HepG2 (cell line): ENCODE results near the gene PARN. TPM values are rescaled to one million over a fixed set of nuclear protein-coding genes. Genes with fewer than 3 reads are reported as not detected.

Source experiments
- ATAC-seq: fragments of 200-7000 bp; cut with Tn5 transposase; 3 replicates; pipeline ENCODE4 v1.9.1; 2020; ENCODE audit warnings: mild to moderate bottlenecking, moderate library complexity
- BruUV-seq: library from RNA; stranded (reverse); fragments of 400-500 nt; replicated peaks from 2 replicates; lab custom pipeline; 2021; lab: Mats Ljungman, UMichigan
- CTCF ChIA-PET: fragments of 300-600 bp; formaldehyde crosslinking; extraction: SDS; loops from one replicate; lab custom pipeline; 2021; ENCODE audit warnings: low total read pairs, inconsistent platforms, low intra/inter-chr PET ratio; lab: Yijun Ruan, JAX
- POLR2A ChIA-PET: fragments of 350-600 bp; sonication (Branson Sonifier 250); formaldehyde crosslinking; loops from one replicate; lab custom pipeline; 2020; ENCODE audit warnings: antibody characterized with exemption, inconsistent platforms; lab: Yijun Ruan, JAX
- DNase-seq: peaks from one replicate; pipeline ENCODE4 v3.0.0-alpha.2; 2015; ENCODE audit warnings: low spot score
- FAIRE-seq: peaks from 3 replicates; lab custom pipeline; 2011; peaks lifted over from hg19 to GRCh38; lab: Jason Lieb, UNC
- H2AFZ ChIP-seq: one replicate; pipeline ENCODE4 v1.6.1; 2011; ENCODE audit warnings: low read length, inconsistent platforms
- H3K27ac ChIP-seq: fragments of 300-600 bp; 3 replicates; pipeline ENCODE4 v1.8.0; 2011; ENCODE audit warnings: mixed run types, mild to moderate bottlenecking, mixed read lengths, low read length, inconsistent platforms; ENCODE audit not compliant: insufficient read depth; ENCODE audit errors: extremely low read length
- H3K27me3 ChIP-seq, 2 experiments: fragments of 200-600 bp in 1 of 2; 2 replicates in 1 of 2; 3 replicates in 1 of 2; pipeline versions ENCODE4 v1.6.0 to v1.8.0; 2011; ENCODE audit warnings: low read length in 2 of 2, mild to moderate bottlenecking in 2 of 2, moderate library complexity in 2 of 2, inconsistent platforms in 1 of 2; ENCODE audit not compliant: insufficient read depth in 2 of 2, control insufficient read depth in 1 of 2
- H3K36me3 ChIP-seq, 2 experiments: fragments of 200-600 bp in 1 of 2; replicated peaks in 1 of 2; 2 replicates in 1 of 2; 3 replicates in 1 of 2; pipeline versions ENCODE4 v1.5.1 to v1.8.0; 2011; ENCODE audit warnings: low read length in 2 of 2, inconsistent platforms in 1 of 2; ENCODE audit not compliant: insufficient read depth in 2 of 2, control insufficient read depth in 1 of 2
- H3K4me1 ChIP-seq: 2 replicates; pipeline ENCODE4 v1.5.1; 2012; ENCODE audit warnings: low read length, inconsistent platforms; ENCODE audit not compliant: insufficient read depth
- H3K4me2 ChIP-seq: 2 replicates; pipeline ENCODE4 v1.6.0; 2011; ENCODE audit warnings: low read depth, low read length, inconsistent platforms
- H3K4me3 ChIP-seq, 3 experiments: fragments of 200-600 bp in 1 of 3; sonication (generic), shearing (Covaris generic) in 1 of 3; replicated peaks in 1 of 3; 2 replicates each; pipeline ENCODE4 v1.5.1; 2011 to 2016; ENCODE audit warnings: low read length in 3 of 3, inconsistent platforms in 2 of 3, low read depth in 2 of 3, mild to moderate bottlenecking in 2 of 3, control low read depth in 1 of 3, mixed read lengths in 1 of 3; ENCODE audit not compliant: insufficient read depth in 1 of 3
- H3K79me2 ChIP-seq: one replicate; pipeline ENCODE4 v1.6.1; 2011; ENCODE audit warnings: low read length, inconsistent platforms; ENCODE audit not compliant: insufficient read depth
- H3K9ac ChIP-seq: 2 replicates; pipeline ENCODE4 v1.6.0; 2011; ENCODE audit warnings: mild to moderate bottlenecking, low read depth, low read length, inconsistent platforms; ENCODE audit not compliant: insufficient read depth
- H3K9me3 ChIP-seq: 2 replicates; pipeline ENCODE4 v1.5.1; 2012; ENCODE audit warnings: mild to moderate bottlenecking, low read length
- H4K20me1 ChIP-seq: 2 replicates; pipeline ENCODE4 v1.6.0; 2011; ENCODE audit warnings: inconsistent platforms, mild to moderate bottlenecking, low read length, moderate library complexity; ENCODE audit not compliant: insufficient read depth
- HNF4A ChIP-seq: sonication (generic); formaldehyde crosslinking; IDR thresholded peaks from 2 replicates; pipeline ENCODE4 v1.4.0; 2020; ENCODE audit warnings: missing genetic modification reagents
- MAFF ChIP-seq: IDR thresholded peaks from 2 replicates; pipeline ENCODE4 v1.6.1; 2011; ENCODE audit warnings: low read depth, low read length, improper control_type of control experiment
- MAFK ChIP-seq, 2 experiments: IDR thresholded peaks in 1 of 2; conservative IDR thresholded peaks in 1 of 2; 2 replicates each; pipeline ENCODE4 v1.6.1; 2011; ENCODE audit warnings: improper control_type of control experiment in 2 of 2, low read length in 2 of 2
- MED8 ChIP-seq: sonication (generic); formaldehyde crosslinking; IDR thresholded peaks from 2 replicates; pipeline ENCODE4 v1.8.1; 2023; ENCODE audit warnings: mild to moderate bottlenecking, missing genetic modification reagents; ENCODE audit not compliant: insufficient replicate concordance
- PHF8 ChIP-seq: sonication (generic); formaldehyde crosslinking; IDR thresholded peaks from 2 replicates; pipeline ENCODE4 v1.5.0; 2020; ENCODE audit warnings: missing genetic modification reagents
- WGBS: methylation state at CpG from one replicate; pipeline ENCODE4 v1.1.6; 2017; ENCODE audit warnings: low lambda C conversion rate; 5-methylcytosine and 5-hydroxymethylcytosine counted together
- in situ Hi-C: cut with HindIII; loops from 2 replicates; pipeline ENCODE4 v1.10.0; 2017; ENCODE audit warnings: low pct_unique_long_range_greater_than_20kb; ENCODE audit not compliant: extremely low pct_ligation_motif_present
- intact Hi-C: fragments of 100-400 bp; cut with micrococcal nuclease; formaldehyde crosslinking; loops from one replicate; pipeline ENCODE4 v1.10.0; 2022; ENCODE audit not compliant: unreplicated experiment
- polyA plus RNA-seq, 8 experiments: library from polyadenylated mRNA; depleted of rRNA in 3 of 8; stranded (reverse) in 7 of 8; unstranded in 1 of 8; fragments of >200 nt; fragmentation: Illumina TruSeq in 4 of 8; extraction: Trizol in 4 of 8; gene quantifications; 2 replicates each; pipeline versions ENCODE4 v1.2.1 to v1.2.3, GENCODE V29; 2011 to 2016; ENCODE audit warnings: low read depth in 4 of 8, missing spikeins in 1 of 8, mixed read lengths in 1 of 8; ENCODE audit not compliant: insufficient read depth in 1 of 8
- total RNA-seq, 5 experiments: library from RNA; depleted of rRNA; stranded (reverse); fragments of >200 nt; fragmentation: Illumina TruSeq; extraction: Trizol; gene quantifications; 2 replicates each; pipeline ENCODE4 v1.2.3, GENCODE V29; 2016; ENCODE audit warnings: low read depth in 1 of 5
- TF ChIP-seq, protein P1 (sequence below): sonication (generic); formaldehyde crosslinking; IDR thresholded peaks from 2 replicates; pipeline ENCODE4 v1.5.0; 2020; ENCODE audit warnings: missing genetic modification reagents
- TF ChIP-seq, protein P2 (sequence below): IDR thresholded peaks from 2 replicates; pipeline ENCODE4 v1.6.1; 2016; ENCODE audit warnings: low read depth

Gene PARN
- total and polyA plus RNA-seq, 2 of the 13 experiments (the other 11 are each of a cell fraction or from before 2014, with no cell fraction given): 13.3 to 47.6 TPM

GRCh38 chr16:14627078-14627477 is 3.0 kb downstream of the PARN start:
- Histone ChIP-seq H3K36me3 (peaks cover 24 to 53% of the 10 kb centered on the region in 2 experiments), H3K27ac (no peak overlapping the region), H3K4me3 (no peak overlapping the region), H3K9ac (no peak overlapping the region), H3K9me3 (no peaks in the 10 kb centered on the region), H2AFZ (no peak overlapping the region), H3K27me3 (no peaks in the 10 kb centered on the region; a peak in 1 of 5 replicates), H3K4me1 (peaks cover 42% of the 10 kb centered on the region), H4K20me1 (no peaks in the 10 kb centered on the region)
- no peak for ATAC-seq
- POLR2A ChIA-PET: no interaction called here
- no TSS peak for BruUV-seq
- WGBS: 80% methylated on average over 4 of the region's 4 CpGs
- no peak for DNase-seq
- in situ Hi-C loops: no loop called here
- TF ChIP-seq PHF8 (CRISPR knock-in tag): no peak
- TF ChIP-seq HNF4A (CRISPR knock-in tag): peak; percentile 15; the same call in 1 of the 2 replicates
- TF ChIP-seq, protein P1, sequence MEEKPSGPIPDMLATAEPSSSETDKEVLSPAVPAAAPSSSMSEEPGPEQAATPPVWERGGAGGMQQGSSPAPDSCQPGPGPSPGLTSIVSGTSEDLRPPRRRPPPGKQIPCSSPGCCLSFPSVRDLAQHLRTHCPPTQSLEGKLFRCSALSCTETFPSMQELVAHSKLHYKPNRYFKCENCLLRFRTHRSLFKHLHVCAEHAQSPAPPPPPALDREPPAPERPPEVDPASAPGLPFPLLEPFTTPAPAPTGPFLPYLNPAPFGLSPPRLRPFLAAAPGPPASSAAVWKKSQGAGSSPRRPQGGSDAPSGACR (CRISPR knock-in tag): 0 out of 2 replicates have a peak, but pooled peaks have one; percentile 25
- TF ChIP-seq, protein P2, sequence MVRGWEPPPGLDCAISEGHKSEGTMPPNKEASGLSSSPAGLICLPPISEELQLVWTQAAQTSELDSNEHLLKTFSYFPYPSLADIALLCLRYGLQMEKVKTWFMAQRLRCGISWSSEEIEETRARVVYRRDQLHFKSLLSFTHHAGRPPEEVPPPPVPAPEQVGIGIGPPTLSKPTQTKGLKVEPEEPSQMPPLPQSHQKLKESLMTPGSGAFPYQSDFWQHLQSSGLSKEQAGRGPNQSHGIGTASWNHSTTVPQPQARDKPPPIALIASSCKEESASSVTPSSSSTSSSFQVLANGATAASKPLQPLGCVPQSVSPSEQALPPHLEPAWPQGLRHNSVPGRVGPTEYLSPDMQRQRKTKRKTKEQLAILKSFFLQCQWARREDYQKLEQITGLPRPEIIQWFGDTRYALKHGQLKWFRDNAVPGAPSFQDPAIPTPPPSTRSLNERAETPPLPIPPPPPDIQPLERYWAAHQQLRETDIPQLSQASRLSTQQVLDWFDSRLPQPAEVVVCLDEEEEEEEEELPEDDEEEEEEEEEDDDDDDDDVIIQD (CRISPR knock-in tag): peak; percentile 88
- TF ChIP-seq MED8 (CRISPR knock-in tag): no peak
- TF ChIP-seq MAFK (conservative IDR thresholded peaks at IDR 0.05 in 1 of 2, IDR thresholded peaks at IDR 0.05 in 1 of 2; ENCODE audit: low read length in 2 of 2): peak in 1 of 2 experiments; percentile 44; a peak in 2 of 4 replicates
- TF ChIP-seq MAFF: peak; percentile 40; the same call in 1 of the 2 replicates
- TF ChIP-seq, all 625 proteins: peak for 5
- no peak for FAIRE-seq
- intact Hi-C loops: no loop called here
- CTCF ChIA-PET: no interaction called here
- Histone ChIP-seq H3K4me2 (no peak overlapping the region), H3K79me2 (peaks cover 18% of the 10 kb centered on the region)
